Stimulated activated CD4-positive, alpha-beta T cell treated with anti-CD3 and anti-CD28 coated beads, Interleukin-15, amount 100 ng/mL, for 1 hour (primary cell): Measurements from ENCODE around the gene C4BPA.
A peak's percentile ranks its signal among the peaks of the same experiment; 100 is the strongest.

Experiments
- DNase-seq, 2 donors: peaks; one replicate each; pipeline ENCODE4 v3.0.0-alpha.2; 2020; ENCODE audit warnings: low read depth in 1 of 2, low spot score in 1 of 2

C4BPA gene

DNA sequence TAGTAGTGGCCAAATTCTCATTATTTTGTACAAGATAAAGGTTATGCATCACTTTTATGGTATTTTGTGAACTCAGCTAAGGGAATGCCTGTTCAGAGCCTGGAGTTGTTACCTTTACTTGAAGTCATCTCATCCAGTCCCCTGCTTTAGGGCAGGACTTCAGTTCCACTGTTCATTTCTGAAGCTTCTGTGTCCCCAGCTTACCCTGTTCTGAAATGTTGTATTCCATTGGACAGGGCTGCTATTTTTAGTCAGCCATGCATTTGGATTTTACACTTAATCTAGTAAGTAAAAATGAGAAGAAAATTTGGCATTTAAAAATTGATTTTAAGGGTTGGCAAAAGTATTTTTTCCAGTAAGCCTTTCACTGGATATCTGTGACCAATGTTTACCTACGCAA, 27.0 kb upstream of the C4BPA start:
- no peak for DNase-seq

- peak in 1 of 2 donors; percentile 21 for DNase-seq
These were observed 26.3 kb upstream of the C4BPA start for GRCh38 chr1:207077470-207078377.

- no peak for DNase-seq
These were observed 25.4 kb upstream of the C4BPA start for GRCh38 chr1:207078578-207079132.

DNA sequence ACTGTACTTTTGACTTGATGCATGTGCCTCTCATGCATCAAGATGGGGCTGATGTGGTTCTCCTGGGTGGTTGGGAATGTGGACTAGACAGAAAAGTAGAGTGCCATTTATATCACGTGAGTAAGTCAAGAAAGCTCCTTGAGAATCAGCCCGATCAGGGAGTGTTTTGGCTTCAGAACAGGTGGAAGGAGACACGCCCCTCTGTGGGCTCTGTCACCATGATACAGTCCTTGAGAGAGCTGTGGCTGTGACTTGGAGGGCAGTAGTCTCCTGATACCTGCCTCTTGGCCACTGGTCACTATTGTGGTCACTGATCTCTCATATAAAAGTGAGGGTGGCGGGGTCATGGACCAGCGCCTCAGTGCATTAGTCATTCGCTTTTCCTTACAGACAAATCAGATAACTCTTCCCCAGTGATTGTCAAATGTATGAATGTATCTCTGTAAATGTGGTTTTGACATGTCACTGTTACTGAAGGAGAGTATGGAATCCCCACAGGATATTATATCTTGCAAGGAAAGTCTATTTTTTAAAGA, 24.3 kb upstream of the C4BPA start:
- DNase-seq: no peak

DNA sequence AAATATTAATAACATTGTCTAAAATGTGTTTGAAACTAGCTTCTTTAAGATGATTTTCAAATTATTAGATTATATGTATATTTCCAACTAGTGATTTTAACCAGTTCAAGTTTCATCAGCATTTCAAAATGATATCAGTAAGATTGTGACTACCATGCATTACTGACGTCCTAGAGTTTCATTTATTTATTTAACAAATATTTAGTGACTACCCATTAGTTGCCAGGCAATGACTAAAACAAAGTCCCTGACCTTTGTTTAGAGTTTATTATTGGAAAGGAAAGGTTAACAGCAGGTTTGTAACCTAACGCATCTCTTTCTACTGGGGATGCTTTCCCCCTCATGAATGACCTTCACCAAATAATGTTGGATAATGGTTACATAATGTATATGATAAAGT, 22.9 kb upstream of the C4BPA start:
- no peak for DNase-seq

DNA sequence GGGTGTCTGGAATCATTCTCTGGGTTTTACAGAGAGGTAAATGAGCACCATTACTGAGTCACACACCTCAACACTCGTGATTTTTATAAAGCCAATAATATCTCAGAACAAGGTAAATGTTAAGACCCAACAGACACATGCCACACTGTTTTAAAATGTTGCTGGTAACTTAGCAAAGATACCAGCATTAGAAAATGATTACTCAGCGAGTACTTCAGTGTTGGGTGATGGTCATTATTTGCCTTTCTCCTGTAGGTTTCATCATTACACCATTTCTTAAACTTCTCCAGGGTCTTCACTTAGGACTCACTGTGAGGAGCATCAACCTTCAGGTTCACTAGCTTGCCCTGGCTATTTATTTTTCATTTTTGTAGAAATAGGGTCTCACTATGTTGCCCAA, 22.2 kb upstream of the C4BPA start:
- no peak for DNase-seq

- no peak for DNase-seq
These were observed 19.8 kb upstream of the C4BPA start for GRCh38 chr1:207084232-207084631.

- DNase-seq: no peak
These were observed 19.3 kb upstream of the C4BPA start for GRCh38 chr1:207084701-207085180.

DNA sequence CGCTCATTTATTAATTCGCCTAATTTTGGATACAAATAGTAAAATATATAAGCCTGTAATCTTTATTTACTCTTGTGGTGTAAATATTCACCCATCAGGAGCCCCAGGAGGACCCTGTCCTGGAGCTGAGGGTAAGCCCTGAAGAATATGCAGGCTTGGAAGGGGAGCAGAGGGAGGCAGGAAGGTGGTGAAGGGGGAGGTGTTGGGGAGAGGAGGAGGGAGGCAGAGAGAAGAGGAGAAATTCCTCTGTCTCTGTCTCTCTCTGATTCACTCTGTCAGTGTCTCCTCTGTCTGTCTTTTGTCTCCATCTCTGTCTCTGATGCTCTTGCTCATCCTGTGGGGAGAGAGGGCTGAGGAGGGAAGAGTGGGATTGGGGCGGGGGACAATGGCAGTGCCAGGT, 18.1 kb upstream of the C4BPA start:
- no peak for DNase-seq

DNA sequence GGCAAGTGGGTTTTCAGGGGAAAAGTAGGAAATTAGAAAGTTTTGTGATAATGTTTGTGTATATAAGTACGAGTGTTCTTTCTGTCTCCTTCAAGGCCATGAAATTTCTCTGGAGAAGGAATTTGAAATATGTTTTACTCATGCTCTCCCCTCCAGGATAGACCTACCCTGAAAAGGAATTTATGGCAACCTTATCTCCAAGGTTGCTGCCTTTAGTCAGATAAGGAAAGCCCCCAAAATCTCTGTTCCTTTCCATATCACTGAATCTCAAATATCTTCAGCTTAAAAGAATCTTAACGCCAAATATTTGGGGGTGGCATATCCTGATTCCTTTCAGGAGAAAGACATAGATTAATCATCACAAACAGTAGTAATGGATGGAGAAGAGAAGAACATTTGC, 15.9 kb upstream of the C4BPA start:
- no peak for DNase-seq

- DNase-seq: no peak
These were observed 15.1 kb upstream of the C4BPA start, which contains the start of gene C4BPB for GRCh38 chr1:207088701-207089626. Gene C4BPB (plus strand): TSS chr1:207088860. CDS start chr1:207089532, 672 bp downstream.

GRCh38 chr1:207089627-207090355, 14.2 kb upstream of the C4BPA start:
- DNase-seq: no peak

GRCh38 chr1:207091200-207091908, 12.7 kb upstream of the C4BPA start:
- DNase-seq: no peak

GRCh38 chr1:207093944-207094343, 10.1 kb upstream of the C4BPA start:
- DNase-seq: no peak

DNA sequence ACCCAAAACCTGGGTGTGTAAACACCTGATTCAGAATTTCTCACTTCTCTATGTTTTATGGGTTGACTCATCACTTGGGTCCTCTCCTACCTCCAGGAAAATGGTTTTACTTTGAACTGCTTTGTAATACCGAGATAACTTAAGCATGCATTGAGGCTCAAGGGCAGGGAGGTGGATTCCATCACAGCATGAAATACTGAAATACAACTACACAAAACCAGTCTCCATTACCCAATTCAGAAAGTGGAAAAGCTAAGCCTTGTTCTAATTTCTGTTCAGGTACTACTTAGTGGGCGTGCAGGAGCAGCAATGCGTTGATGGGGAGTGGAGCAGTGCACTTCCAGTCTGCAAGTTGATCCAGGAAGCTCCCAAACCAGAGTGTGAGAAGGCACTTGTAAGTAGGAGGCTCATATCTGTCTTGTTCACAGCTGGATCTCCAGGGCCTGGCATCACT, 6.1 kb upstream of the C4BPA start:
- no peak for DNase-seq

- no peak for DNase-seq
These were observed 2.3 kb upstream of the C4BPA start for GRCh38 chr1:207101720-207102119.

DNA sequence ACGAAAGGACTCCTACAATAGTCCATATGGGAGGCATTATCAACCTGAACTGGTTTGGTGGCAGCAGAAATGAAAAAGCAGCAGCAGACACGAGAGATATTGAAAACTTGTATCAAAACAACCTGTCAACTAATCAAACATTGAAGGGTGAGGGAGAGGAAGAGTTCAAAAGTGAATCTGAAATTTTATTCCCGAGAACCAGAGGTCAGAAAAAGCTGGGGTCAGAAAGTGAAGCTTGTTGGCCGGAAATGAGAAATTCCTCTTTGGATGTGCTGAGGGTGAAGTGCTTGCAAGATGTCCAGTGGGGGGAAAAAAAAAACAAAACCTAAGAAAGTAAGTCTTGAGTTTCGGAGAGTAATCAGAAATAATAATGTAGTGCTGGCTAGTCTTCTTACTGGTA, 1.9 kb upstream of the C4BPA start:
- DNase-seq: no peak

DNA sequence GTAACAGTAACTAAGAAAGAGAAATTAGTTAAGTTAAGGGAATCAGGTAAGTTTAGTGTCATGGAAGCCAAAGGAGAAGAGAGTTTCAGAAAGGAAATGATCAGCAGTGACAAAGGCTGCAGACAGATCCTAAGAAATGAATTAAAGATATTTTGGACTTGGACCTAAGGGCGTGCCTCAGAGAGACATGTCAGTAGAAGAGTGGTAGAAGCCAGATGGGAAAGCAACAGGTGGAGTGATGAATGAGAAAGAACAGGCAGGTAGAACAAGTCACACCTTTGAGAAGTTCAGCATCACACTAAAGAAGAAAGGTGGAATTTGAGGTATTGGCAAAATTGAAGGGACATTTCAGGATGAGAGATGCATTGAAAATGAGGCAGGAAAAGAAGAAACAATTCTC, 1.4 kb upstream of the C4BPA start:
- DNase-seq: no peak

GRCh38 chr1:207109004-207109403, 5.0 kb downstream of the C4BPA start:
- no peak for DNase-seq
